ENCODE data around the gene IQGAP1. TPM values are rescaled to one million over a fixed set of nuclear protein-coding genes. Genes with fewer than 3 reads are reported as not detected.
"Not testable (repeated sequence)": the region's sequence is repeated elsewhere in the genome, so short reads cannot be mapped to it uniquely, and the experiment has no call there.

IQGAP1 gene
- total RNA-seq, 8 experiments from 2014 or later, result 15.6 to 109 (median 44.6) TPM

GRCh38 chr15:90402223-90402622 lies 14.2 kb downstream of the IQGAP1 start:
- in situ Hi-C loops (cut with MboI; ENCODE audit: low pct_unique_long_range_greater_than_20kb in 2 of 9, low sequenced_read_pairs in 9 of 9, unreplicated experiment in 9 of 9), result no loop called here
- no peak overlapping the region for H3K27ac ChIP-seq
- peak in 3 of 8 experiments; percentile 41 to 64 (median 43) for ATAC-seq (replicated peaks in 6 of 8)
- no peak overlapping the region for H3K4me3 ChIP-seq
- H3K4me1 ChIP-seq (replicated peaks in 1 of 2), result peaks cover 2 to 8% of the 10 kb centered on the region in 2 donors

GRCh38 chr15:90402767-90403166 lies 14.7 kb downstream of the IQGAP1 start:
- Histone ChIP-seq H3K27ac (no peak overlapping the region), H3K4me1 (replicated peaks in 1 of 2) (peaks cover 2 to 8% of the 10 kb centered on the region in 2 donors), H3K4me3 (no peak overlapping the region)
- 0 to 100% (median 90%) methylated on average over 1 to 3 of the region's 3 CpGs; no CpG with 5 or more reads in 1 of the 10 experiments for WGBS, 10 experiments
- no peak for ATAC-seq (replicated peaks in 6 of 8)
- in situ Hi-C loops (cut with MboI; ENCODE audit: low pct_unique_long_range_greater_than_20kb in 2 of 9, low sequenced_read_pairs in 9 of 9, unreplicated experiment in 9 of 9), result no loop called here

- in situ Hi-C loops (cut with MboI; ENCODE audit: low pct_unique_long_range_greater_than_20kb in 2 of 9, low sequenced_read_pairs in 9 of 9, unreplicated experiment in 9 of 9), result no loop called here
- 4 to 100% (median 44%) methylated on average over 1 to 3 of the region's 3 CpGs for WGBS, 10 experiments
- H3K27ac ChIP-seq, result no peak overlapping the region
- H3K4me3 ChIP-seq, result no peak overlapping the region
- peaks cover 2 to 8% of the 10 kb centered on the region in 2 donors for H3K4me1 ChIP-seq (replicated peaks in 1 of 2)
- no peak for ATAC-seq (replicated peaks in 6 of 8)
Measured at GRCh38 chr15:90405055-90405607, 17.1 kb downstream of the IQGAP1 start.

- WGBS, 10 experiments, result 17 to 84% (median 68%) methylated on average over 2 to 3 of the region's 3 CpGs; no CpG with 5 or more reads in 2 of the 10 experiments
- H3K4me3 ChIP-seq, result no peak overlapping the region
- ATAC-seq (replicated peaks in 6 of 8), result no peak
- no peaks in the 10 kb centered on the region for H3K4me1 ChIP-seq (replicated peaks in 1 of 2)
- in situ Hi-C loops (cut with MboI; ENCODE audit: low pct_unique_long_range_greater_than_20kb in 2 of 9, low sequenced_read_pairs in 9 of 9, unreplicated experiment in 9 of 9), result no loop called here
- no peak overlapping the region for H3K27ac ChIP-seq
Measured at GRCh38 chr15:90407336-90407735, 19.3 kb downstream of the IQGAP1 start.

GRCh38 chr15:90407871-90408317 lies 19.9 kb downstream of the IQGAP1 start:
- Histone ChIP-seq H3K4me1 (replicated peaks in 1 of 2) (no peaks in the 10 kb centered on the region), H3K4me3 (no peak overlapping the region), H3K27ac (no peak overlapping the region)
- WGBS, 10 experiments, result 18 to 100% (median 61%) methylated on average over 1 to 2 of the region's 2 CpGs; no CpG with 5 or more reads in 2 of the 10 experiments
- in situ Hi-C loops (cut with MboI; ENCODE audit: low pct_unique_long_range_greater_than_20kb in 2 of 9, low sequenced_read_pairs in 9 of 9, unreplicated experiment in 9 of 9), result no loop called here
- ATAC-seq (replicated peaks in 6 of 8), result peak in 1 of 8 experiments; percentile 8

GRCh38 chr15:90408657-90409056 lies 20.6 kb downstream of the IQGAP1 start:
- Histone ChIP-seq H3K4me1 (replicated peaks in 1 of 2) (no peaks in the 10 kb centered on the region), H3K4me3 (no peak overlapping the region), H3K27ac (no peak overlapping the region)
- in situ Hi-C loops (cut with MboI; ENCODE audit: low pct_unique_long_range_greater_than_20kb in 2 of 9, low sequenced_read_pairs in 9 of 9, unreplicated experiment in 9 of 9), result no loop called here
- ATAC-seq (replicated peaks in 6 of 8), result no peak
- WGBS, 10 experiments, result 73 to 100% (median 90%) methylated on average over 1 to 3 of the region's 3 CpGs; no CpG with 5 or more reads in 1 of the 10 experiments

GRCh38 chr15:90409587-90409986 lies 21.5 kb downstream of the IQGAP1 start:
- ATAC-seq (replicated peaks in 6 of 8); H3K4me3 ChIP-seq; in situ Hi-C loops (cut with MboI; ENCODE audit: low pct_unique_long_range_greater_than_20kb in 2 of 9, low sequenced_read_pairs in 9 of 9, unreplicated experiment in 9 of 9); H3K4me1 ChIP-seq (replicated peaks in 1 of 2); H3K27ac ChIP-seq: not testable (repeated sequence)
- WGBS, 10 experiments, result 92 to 100% (median 100%) methylated on average over 2 to 3 of the region's 3 CpGs; no CpG with 5 or more reads in 5 of the 10 experiments

- H3K27ac ChIP-seq; in situ Hi-C loops (cut with MboI; ENCODE audit: low pct_unique_long_range_greater_than_20kb in 2 of 9, low sequenced_read_pairs in 9 of 9, unreplicated experiment in 9 of 9); ATAC-seq (replicated peaks in 6 of 8); H3K4me1 ChIP-seq (replicated peaks in 1 of 2); H3K4me3 ChIP-seq: not testable (repeated sequence)
- WGBS, 10 experiments, result 100% methylated on average over 3 of the region's 4 CpGs; no CpG with 5 or more reads in 9 of the 10 experiments
Measured at GRCh38 chr15:90410316-90410715, 22.3 kb downstream of the IQGAP1 start.

GRCh38 chr15:90411176-90411575 lies 23.1 kb downstream of the IQGAP1 start:
- ATAC-seq (replicated peaks in 6 of 8), result no peak
- Histone ChIP-seq H3K27ac (no peak overlapping the region), H3K4me1 (replicated peaks in 1 of 2) (no peaks in the 10 kb centered on the region), H3K4me3 (no peak overlapping the region)
- 63 to 100% (median 91%) methylated on average over 1 to 2 of the region's 2 CpGs; no CpG with 5 or more reads in 1 of the 10 experiments for WGBS, 10 experiments
- in situ Hi-C loops (cut with MboI; ENCODE audit: low pct_unique_long_range_greater_than_20kb in 2 of 9, low sequenced_read_pairs in 9 of 9, unreplicated experiment in 9 of 9), result no loop called here

- in situ Hi-C loops (cut with MboI; ENCODE audit: low pct_unique_long_range_greater_than_20kb in 2 of 9, low sequenced_read_pairs in 9 of 9, unreplicated experiment in 9 of 9), result no loop called here
- Histone ChIP-seq H3K4me1 (replicated peaks in 1 of 2) (no peaks in the 10 kb centered on the region), H3K27ac (no peak overlapping the region), H3K4me3 (no peak overlapping the region)
- peak in 3 of 8 experiments; percentile 90 to 92 (median 92) for ATAC-seq (replicated peaks in 6 of 8)
- 0 to 90% (median 76%) methylated on average over 1 to 3 of the region's 3 CpGs; no CpG with 5 or more reads in 2 of the 10 experiments for WGBS, 10 experiments
Measured at GRCh38 chr15:90412356-90413194, 24.5 kb downstream of the IQGAP1 start.

- WGBS, 10 experiments, result 60 to 92% (median 81%) methylated on average over 1 to 9 of the region's 10 CpGs
- no peaks in the 10 kb centered on the region for H3K4me1 ChIP-seq (replicated peaks in 1 of 2)
- in situ Hi-C loops (cut with MboI; ENCODE audit: low pct_unique_long_range_greater_than_20kb in 2 of 9, low sequenced_read_pairs in 9 of 9, unreplicated experiment in 9 of 9), result no loop called here
- H3K4me3 ChIP-seq, result no peak overlapping the region
- H3K27ac ChIP-seq, result no peak overlapping the region
- ATAC-seq (replicated peaks in 6 of 8), result no peak
Measured at GRCh38 chr15:90413411-90414379, 25.7 kb downstream of the IQGAP1 start.

- no peak overlapping the region for H3K4me3 ChIP-seq
- ATAC-seq (replicated peaks in 6 of 8), result peak in 1 of 8 experiments; percentile 25
- in situ Hi-C loops (cut with MboI; ENCODE audit: low pct_unique_long_range_greater_than_20kb in 2 of 9, low sequenced_read_pairs in 9 of 9, unreplicated experiment in 9 of 9), result no loop called here
- 39 to 87% (median 71%) methylated on average over 3 to 8 of the region's 9 CpGs; no CpG with 5 or more reads in 2 of the 10 experiments for WGBS, 10 experiments
- no peaks in the 10 kb centered on the region for H3K4me1 ChIP-seq (replicated peaks in 1 of 2)
- H3K27ac ChIP-seq, result no peak overlapping the region
Measured at GRCh38 chr15:90414408-90415028, 26.5 kb downstream of the IQGAP1 start.

Measured in motor neuron (in vitro differentiated cells).